Fibroblast of skin of left quadriceps (primary cell): ENCODE measurements around the gene NEDD4L.

Experiments
- DNase-seq, 2 experiments: peaks; one replicate each; pipeline ENCODE4 v3.0.0-alpha.2; 2013; ENCODE audit warnings: low read depth in 2 of 2

Gene NEDD4L

DNA sequence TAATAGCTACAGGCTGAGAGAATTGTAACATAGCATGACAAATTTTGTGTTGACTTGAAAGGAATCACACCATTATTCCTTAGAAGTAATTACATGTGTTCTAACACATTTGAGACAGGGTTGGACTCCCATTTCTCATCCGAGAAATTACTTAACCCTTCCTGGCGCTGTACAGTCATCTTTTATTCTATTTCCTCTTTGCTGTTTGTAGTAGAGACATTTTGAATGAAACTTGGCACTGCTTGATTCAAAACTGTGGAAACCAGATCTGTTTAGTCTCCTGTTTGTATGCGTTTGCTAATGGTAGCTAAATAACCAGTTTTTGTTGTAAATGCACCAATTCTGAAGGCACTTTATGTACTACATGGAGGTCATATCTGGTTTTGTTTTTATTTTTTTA is 352.9 kb downstream of the NEDD4L start:
- no peak for DNase-seq

DNA sequence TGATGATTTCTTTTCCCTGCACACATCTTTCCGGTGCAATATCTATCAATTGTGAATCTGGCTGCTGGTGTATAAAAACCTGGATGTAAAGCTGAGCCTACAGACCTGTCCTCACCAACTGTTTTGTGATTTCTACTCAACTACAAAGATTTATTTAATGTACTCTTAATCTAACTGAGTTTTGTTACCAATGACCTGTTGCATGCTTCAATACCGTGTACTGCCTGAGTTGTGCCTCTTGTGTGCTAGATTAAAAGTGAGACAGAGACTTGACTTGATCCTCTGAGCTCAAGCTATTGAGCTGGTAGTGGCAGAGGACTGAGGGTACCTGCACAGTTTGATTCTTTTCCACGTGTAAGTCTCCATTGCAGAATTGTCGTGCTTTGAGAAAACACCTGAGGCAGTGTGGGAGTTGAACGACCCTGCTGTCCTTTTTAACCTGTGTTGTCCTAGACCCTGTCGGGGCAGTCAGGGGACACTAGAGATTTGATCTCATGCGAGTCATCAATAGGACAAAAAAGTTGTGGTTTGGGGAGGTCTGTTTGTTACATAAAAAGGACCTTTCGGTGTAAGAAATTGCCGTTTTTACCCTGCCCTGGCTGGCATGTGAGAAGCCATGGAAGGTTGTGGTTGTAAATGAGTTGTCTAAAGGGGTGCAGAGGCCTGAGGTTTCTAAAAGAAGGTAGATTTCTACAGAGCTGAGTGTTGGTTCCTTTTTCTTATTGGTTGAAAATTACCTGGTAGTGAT is 353.5 kb downstream of the NEDD4L start:
- no peak for DNase-seq

DNA sequence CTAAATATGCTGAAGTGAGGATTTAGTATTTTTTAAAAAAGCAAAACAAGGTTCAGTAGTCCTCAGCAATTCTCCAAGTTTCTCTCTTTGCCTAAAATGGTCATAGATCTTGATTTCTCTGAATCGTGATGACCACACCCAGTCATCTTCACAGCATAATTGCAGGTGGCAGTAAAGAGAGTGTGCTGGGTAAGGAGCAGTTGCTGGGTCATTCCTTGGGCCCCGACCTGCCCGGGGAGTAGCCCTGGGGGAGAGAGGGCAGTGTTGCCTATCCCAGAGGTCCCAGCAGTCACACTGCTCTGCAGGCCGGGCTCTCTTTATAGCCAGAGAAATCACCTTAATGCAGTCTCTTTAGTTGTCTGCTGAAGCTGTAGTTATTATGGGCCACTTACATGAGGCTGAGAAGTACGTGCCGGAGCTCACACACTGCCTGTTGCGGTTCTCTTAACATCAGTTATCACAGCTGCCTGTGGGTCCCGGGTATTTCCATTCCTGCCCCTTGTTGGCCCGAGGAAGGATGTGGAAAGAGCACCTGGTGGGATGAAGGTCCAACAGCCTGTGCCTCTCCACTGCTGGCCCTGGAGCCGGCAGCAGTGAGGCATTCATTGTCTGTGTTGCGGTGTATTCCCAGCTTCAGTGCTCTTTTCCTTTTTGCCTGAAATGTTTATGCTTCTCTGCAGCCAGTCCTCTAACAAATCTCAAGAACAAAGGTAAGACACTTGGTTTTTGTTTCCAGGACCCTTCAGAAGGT is 354.8 kb downstream of the NEDD4L start:
- DNase-seq = no peak

DNA sequence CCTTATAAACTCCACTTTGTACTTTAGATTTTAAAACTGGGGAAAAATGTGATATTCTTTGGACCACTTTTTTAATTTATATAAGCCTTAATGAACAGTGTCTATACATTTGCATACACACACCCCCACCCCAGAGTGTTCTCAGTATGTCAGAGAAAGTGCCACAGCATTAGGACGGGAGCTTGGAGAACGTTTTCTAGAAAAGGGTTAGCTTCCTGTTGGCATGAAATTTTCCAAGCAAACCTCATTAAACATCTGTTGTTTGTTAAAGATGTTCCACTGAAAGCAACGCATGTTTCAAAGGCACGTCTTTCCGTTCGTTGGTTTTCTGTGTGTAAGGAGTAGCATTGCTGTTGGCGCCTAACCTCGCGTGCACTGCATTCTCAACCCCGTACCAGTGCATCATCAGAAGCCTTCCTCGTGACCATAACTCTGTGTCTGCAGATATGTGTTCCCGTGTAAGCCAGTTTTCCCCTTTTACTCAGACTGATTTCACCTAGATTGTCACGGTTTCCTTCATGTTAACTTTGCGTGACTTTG is 356.4 kb downstream of the NEDD4L start:
- DNase-seq = peak; percentile 55 to 59

DNA sequence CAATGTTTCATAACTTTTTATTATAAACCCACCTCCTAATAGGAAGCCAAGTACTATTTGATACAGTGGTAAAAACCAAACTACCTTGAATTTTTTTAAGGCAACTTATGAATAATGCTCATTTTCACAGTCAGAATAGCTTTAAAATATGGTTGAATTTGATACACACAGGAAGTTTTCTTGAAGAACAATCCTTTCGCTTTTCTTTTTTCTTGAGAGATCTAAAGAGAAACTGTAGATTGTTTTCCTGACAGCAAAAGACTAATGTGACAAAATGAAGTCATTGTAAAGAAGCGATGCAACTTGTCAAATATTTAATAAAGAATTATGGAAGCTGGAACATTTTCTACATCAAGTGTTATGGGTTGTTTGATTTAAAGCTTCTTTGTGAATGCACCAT is 357.2 kb downstream of the NEDD4L start:
- DNase-seq = no peak

DNA sequence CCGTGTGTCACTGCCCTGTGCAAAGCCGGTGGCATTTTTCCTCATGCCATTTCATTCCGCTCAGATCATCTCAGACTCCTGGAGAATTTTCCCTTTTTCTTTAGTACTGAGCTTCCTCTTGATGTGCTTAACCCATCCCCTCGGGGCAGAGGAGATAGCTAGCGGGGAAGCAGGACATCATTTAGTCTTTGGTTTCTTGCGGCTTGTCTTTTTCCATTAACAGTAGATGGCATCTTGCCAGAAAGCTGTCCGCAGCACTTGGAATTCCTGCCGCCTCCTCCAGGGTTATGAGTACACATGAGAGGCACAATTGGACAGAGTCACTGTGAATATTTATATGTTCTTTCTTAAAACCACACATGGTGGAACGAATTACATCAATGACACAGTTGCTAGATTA is 358.2 kb downstream of the NEDD4L start:
- DNase-seq = peak; percentile 49 to 54

DNA sequence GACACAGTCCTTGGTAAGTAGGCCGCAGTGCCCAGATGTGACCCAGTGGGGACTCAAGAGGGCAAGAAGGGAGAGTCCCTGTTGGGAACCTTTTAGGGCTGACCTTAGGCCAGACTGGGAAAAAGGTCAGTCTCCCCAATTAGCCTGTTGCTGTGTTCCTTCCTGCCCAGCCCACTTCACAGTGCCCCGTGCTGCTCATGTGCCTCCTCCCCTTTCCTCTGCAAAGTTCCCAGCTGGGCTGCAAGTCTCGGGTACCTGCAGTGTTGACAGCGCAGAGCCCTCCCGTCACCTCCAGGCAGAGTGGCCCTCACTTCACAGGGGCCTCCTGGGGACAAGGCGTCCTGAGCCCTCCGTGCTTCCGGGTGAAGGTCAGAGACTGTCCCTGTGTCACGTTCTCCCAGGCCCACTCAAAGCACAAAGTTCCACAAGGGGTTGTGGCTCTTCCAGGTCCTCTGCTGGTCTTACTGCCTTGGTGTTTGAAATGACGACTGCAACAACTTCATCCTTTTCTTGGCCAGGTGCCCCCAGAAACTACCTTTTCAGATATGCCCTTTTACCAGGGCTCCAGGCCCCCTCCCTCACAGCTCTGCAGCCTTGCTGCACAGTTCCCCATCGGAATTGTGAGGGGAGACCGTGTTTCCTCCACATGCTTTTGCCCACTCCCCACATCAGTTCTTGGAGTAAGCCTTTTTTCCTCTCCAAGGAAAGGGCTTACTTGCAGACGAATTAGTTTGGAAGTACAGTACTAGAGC is 359.1 kb downstream of the NEDD4L start:
- DNase-seq = no peak

DNA sequence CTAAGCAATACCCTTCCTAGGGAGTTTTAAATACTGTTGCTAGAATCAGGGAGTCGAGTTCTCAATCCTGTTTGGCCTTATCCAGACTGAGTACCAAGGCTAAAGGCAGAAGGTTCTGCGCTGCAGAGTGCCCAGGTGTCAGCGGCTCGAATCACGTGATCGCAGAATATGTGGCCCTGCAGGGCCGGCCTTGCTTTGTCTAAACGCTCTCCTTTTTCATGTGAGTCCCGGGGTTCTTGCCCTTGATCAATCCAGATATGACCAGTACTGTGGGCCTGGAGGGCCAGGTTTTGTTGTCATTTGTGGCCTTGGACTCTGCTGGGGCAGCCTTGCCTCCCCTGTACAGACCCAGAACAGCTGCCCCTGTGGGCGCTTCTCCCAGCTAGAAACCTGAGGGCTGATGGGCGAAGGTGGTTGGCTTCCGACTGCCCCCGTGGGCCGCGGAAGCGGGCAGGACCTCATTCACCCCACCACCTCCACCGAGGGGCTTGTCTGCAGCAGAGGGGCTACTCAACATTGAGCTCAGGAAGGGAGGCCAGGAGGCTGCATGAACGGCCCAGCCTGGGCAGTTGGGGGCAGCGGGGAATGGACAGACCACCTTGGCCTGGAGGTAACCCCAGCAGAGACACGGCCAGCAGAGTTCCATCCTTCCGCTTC is 359.9 kb downstream of the NEDD4L start:
- DNase-seq = no peak

DNA sequence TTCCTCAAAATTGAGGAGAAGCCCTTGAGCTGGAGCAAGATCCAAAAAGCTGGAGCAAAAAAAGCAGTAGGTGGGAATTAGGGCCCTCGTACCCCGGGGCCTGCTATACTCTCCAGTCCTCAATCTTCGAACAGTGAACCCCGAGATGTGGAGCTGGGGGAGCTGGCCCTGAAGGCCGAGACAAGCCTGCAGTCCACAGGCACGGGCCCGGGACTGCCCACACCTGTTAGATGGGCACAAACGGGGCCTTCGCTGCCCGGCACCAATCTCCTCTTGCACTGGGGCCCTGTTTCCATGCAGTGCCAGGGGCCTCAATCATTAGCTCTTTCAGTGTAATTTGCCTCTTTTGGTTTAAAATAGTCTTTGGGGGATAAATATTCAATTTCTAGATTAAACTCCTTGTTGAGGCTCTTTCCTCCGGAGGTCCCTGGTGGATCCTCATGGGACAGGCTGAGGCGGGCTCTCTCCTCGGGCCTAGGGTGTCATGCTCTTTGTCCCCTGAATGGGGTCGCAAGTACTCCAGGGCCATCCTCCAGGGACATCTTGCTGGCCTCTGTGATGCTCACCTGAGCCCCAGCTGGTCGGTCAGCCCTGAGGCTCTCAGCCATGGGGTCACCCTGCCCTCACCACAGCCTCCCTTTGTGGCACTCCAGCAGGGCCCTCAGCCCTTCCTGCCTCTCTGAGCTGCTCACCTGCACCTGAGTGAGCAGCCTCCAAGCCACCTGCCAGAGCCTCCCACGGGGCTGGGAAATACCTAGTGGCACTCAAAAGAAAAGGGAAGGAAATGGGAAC is 361.3 kb downstream of the NEDD4L start:
- no peak for DNase-seq

DNA sequence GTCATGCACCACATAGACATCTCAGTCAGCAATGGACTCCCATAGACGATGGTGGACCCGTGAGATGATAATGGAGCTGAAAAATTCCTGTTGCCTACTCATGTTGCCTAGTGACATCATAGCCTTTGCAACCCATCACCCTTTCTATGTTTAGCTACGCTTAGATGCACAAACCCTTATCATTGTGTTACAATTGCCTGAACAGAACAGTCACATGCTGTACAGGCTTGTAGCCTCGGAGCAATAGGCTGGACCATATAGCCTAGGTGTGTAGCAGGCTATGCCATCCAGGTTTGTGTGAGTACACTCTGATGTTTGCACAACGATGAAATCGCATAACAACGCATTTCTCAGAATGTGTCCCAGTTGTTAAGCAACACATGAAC is 363.2 kb downstream of the NEDD4L start:
- no peak for DNase-seq

DNA sequence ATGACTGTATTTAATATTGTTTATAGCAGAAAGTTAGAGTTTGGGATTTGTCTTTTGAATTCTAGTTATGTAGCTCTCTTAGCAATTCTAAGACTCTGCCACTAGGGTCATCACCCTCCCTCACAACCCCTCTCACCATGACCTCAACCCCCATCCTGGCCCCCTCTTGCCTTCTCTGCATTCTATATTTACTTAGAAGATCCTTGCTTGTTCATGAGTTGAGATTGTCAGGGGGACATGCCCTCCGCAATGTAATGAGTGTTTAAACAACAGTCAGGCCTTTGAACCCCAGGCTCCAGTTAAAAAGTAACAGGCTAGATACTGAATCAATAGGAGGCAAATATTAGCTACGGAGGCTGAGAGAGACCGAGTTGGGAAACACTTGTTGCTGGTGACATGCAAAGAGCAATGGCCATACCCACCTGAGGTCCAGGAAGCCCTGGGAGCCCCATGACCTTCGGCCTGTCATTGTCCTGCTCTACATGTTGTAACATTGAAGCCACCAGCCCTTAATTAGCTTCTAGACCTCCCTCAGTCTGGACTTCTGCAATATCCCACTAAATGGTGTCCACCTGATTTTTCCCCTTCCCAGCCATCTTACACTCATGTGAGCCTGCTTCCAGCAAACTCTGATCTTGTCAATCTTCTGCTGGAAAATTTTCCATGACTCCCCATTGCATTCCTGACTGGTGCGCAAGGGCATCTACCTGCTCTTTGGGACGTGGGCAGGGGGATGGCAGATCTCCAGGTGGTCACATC is 363.8 kb downstream of the NEDD4L start:
- DNase-seq = no peak

DNA sequence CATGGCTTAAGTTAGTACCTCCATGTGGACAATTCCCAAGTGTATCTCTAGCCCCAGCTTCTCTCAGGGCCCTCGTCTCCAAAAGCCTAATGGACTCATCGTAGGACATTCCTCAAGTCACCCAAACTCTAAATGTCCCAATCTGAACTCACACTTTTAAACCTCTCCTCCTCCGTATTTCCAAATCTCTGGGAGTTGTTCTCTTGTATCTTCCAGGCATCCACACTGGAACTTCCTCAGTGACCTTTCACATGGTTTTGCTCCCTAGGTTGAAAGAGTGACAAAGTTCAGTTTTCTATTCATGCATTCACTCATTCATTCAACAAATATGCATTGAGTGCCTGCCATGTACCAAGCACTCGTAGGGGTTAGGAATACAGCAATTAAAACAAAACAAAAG is 364.6 kb downstream of the NEDD4L start:
- DNase-seq = no peak

DNA sequence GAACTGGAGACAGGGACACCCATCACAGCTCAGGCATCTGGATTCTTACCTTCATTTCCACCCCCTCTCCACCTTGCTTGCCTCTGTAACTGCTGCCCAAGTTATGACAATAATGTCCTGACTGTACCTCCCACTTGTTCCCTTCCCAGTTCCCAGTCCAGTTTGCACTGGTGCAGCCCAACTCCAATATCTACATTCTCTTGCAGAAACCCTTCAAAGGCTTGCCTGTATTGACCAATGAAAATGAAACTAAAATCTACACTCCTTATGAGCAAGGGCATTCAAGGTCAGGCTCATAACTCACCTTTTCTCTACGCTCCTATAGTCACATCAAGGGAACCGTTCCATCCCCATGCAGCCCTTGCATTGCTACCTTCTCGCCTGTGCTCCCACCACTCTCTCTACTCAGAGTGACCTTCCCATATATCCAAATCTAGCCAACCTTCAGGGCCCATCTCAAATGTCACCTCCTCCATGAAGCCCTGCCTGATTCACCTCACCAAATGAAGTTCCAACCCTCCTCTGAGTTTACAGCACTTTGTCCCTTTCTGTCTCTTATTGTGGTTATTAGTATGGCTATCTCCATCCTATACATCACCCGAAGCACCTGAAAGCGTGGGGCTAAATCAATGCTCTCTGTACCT is 365.9 kb downstream of the NEDD4L start:
- DNase-seq = no peak

DNA sequence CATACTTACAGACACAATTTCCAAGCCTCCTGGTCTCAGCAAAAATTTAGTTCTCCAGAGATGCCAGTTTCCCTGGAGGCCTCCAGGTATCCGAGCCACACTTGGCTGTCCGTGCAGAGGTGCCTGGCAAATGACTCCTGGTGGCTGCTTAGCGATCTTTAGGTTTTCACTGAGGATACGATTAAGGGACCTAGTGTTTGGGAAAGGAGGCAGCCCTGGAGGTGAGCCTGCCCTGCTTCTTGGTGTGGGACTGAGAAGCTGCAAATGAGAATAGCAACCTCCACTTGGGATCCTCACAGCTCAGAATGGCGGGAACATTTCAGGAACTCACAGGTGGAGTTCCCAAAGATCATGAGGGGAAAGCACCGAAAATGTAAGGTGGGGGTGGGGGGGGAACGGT is 367.3 kb downstream of the NEDD4L start:
- DNase-seq = no peak

DNA sequence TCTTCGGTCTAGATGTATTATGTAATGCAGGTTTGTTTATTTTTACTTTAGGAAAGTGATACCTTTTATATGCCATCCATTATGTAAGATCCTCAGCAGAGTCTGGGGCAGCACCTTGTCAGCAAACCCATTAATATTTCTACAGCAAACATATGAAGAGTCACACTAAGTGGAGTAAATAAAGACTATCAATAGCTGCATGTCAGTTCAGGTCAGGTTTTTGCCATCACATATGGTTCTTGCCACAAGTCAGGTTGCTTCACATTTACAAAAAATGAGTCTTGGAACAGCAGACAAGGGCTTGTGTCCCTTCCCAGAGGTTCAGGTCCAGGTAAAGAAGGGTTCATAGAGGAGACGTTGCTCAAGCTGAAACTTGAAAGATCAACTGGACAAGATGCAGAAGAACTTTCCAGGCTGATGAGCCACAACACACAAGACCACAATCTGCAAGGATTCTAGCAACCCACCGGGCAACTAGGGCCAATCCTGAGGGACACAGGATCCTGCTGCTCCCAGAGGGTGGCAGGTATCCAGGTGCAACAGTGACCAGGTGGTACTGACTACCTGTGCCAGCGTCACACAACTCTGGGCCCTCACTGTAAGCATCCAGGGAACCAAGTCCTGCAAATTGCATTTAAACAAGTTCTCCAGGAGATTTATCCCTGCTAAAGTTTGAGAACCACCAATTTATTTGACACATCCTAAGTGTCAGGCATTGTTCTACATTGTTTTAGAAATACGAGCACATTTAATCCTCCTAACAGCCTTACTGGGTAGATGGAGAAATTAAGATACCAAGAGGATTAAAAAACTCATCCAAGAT is 369.0 kb downstream of the NEDD4L start:
- no peak for DNase-seq

DNA sequence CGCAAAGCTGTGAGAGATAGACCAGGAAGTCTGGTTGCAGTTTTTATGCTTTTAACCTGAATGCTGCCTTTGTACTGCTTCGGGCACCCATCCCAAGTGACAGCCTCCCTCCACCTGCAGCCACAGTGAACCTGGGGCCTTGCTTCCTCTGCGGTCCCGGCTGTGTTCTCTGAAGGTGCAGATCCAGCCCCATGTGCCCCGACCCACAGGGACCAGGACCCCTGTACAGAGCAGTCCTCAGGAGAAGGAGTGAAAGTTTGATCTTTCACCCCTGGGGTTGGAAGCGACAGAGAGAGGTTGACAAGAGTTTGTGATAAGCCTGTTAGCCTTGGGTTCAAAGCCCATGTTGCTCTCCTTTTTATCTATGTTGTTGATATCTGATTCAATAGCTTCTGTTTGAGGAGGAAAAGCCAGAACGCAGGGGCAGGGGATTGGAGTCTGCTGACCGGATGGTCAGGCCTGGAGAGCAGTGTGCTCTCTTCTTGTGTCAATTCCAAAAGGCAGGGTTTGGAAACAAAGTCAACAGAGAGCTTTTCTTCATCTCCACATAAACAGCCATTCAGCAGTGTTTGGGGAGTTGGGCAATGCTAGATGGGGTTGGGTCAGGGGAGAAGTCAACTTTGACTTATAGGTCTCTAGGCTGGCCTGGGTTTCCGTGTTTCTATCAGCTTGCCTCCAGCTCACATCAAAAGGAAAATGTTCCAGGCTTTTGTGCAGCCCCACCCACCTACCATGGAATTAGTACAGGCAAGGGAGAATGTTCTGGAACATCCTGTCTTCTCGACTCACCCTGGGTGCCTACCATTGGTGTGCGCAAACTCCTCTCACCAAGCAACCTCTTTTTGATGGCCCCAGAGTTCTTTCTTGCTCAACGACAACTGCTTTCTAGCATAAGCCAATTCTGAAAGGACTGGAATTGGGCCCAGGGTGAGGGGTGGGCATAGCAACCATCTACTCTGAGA is 369.9 kb downstream of the NEDD4L start:
- DNase-seq = no peak

DNA sequence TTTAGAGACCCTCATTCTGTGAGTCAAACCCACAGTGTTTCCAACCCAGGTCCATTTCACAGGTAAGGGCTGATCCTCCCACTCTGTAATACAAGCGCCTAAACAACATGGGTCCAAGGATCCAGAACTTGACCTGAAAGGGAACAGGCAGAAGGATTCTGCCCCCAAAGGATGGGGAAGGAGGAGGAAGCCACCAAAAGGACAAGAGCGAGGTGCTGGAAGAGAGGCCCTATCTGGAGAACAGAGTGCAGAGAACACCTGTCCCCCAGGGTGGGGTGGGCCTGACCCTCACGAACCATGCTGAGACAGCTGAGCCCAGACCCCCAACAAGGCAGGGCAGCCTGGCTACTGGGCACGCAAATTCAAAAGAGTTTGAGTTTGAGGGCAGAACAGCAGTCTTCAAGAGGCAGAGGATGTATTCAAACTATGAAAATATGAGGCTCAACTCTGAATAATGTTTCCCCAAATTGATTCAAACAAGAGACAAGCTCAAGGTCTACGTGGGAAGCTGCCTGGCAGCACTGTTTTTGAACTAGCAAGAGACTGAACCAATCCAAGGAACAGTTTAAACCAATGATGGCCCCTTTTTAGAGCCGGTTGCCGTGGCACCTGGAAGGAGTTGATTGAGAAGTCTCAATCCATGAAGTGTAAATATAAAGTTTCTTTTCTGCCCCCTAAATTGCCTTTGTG is 372.1 kb downstream of the NEDD4L start:
- DNase-seq = no peak
